Measurements from ENCODE around the gene GRID2.

- TF ChIP-seq CTCF (IDR thresholded peaks at IDR 0.05) (no peak), POLR2A (IDR thresholded peaks at IDR 0.05) (no peak)
Observed at GRCh38 chr4:93660036-93660435, 1356.3 kb downstream of the GRID2 start.

Data from thyroid gland (tissue), 4 donors.